B cell (primary cell): Measurements from ENCODE around the gene GBE1. TPM values are rescaled to one million over a fixed set of nuclear protein-coding genes. Genes with fewer than 3 reads are reported as not detected.
"Not testable (repeated sequence)": the region's sequence is repeated elsewhere in the genome, so short reads cannot be mapped to it uniquely, and the experiment has no call there.

Source experiments
- ATAC-seq: fragments of 200-7000 bp; cut with Tn5 transposase; one replicate; pipeline ENCODE4 v1.10.0; 2021; ENCODE audit warnings: low read depth, mild to moderate bottlenecking, moderate number of reproducible peaks, moderate library complexity
- CTCF ChIA-PET: fragments of 350-600 bp; sonication (Branson Sonifier 250); formaldehyde crosslinking; loops from one replicate; lab custom pipeline; 2021; ENCODE audit warnings: antibody characterized with exemption, inconsistent platforms; lab: Charles Lee
- POLR2A ChIA-PET: fragments of 350-600 bp; sonication (Branson Sonifier 250); formaldehyde crosslinking; loops from one replicate; lab custom pipeline; 2021; ENCODE audit warnings: antibody characterized with exemption; lab: Charles Lee
- DNase-seq: peaks from one replicate; pipeline ENCODE4 v3.0.0; 2013
- H2AFZ ChIP-seq: 2 replicates; pipeline ENCODE4 v1.6.1; 2012; ENCODE audit warnings: mild to moderate bottlenecking, low read depth, low read length; ENCODE audit not compliant: insufficient read depth, poor library complexity, severe bottlenecking
- H3K27ac ChIP-seq, 2 donors: 1 replicate in 1 of 2; 2 replicates in 1 of 2; pipeline ENCODE4 v1.5.1; 2012 to 2013; ENCODE audit warnings: low read length in 2 of 2, mild to moderate bottlenecking in 2 of 2, moderate library complexity in 1 of 2
- H3K27me3 ChIP-seq, 4 experiments: fragments of 200-600 bp in 1 of 4; sonication (generic) in 1 of 4; replicated peaks in 1 of 4; 1 replicate in 2 of 4; 2 replicates in 2 of 4; pipeline versions ENCODE4 v1.6.1 to v1.7.0; 2013 to 2016; ENCODE audit warnings: low read length in 3 of 4, mild to moderate bottlenecking in 2 of 4, mixed read lengths in 1 of 4, moderate library complexity in 1 of 4; ENCODE audit not compliant: insufficient read depth in 4 of 4, control insufficient read depth in 3 of 4; ENCODE audit errors: control extremely low read depth in 1 of 4
- H3K36me3 ChIP-seq, 2 experiments: replicated peaks in 1 of 2; 1 replicate in 1 of 2; 2 replicates in 1 of 2; pipeline versions ENCODE4 v1.6.1 to v1.7.1; 2013; ENCODE audit warnings: low read length in 1 of 2; ENCODE audit not compliant: insufficient read depth in 2 of 2, control insufficient read depth in 1 of 2; ENCODE audit errors: control extremely low read depth in 1 of 2, extremely low read depth in 1 of 2
- H3K4me1 ChIP-seq, 2 donors: fragments of 200-600 bp in 1 of 2; sonication (generic) in 1 of 2; 1 replicate in 1 of 2; 2 replicates in 1 of 2; pipeline versions ENCODE4 v1.5.1 to v1.6.1; 2013 to 2017; ENCODE audit warnings: low read length in 2 of 2; ENCODE audit not compliant: control insufficient read depth in 2 of 2, insufficient read depth in 2 of 2
- H3K4me2 ChIP-seq: replicated peaks from 2 replicates; pipeline ENCODE3; 2012; ENCODE audit warnings: mild to moderate bottlenecking, low read depth, low read length; ENCODE audit not compliant: poor library complexity, severe bottlenecking
- H3K4me3 ChIP-seq, 5 experiments: fragments of 200-600 bp in 1 of 5; sonication (generic) in 1 of 5; 1 replicate in 3 of 5; 2 replicates in 2 of 5; pipeline versions ENCODE4 v1.5.1 to v1.7.0; 2011 to 2016; ENCODE audit warnings: low read length in 4 of 5, mild to moderate bottlenecking in 4 of 5, low read depth in 2 of 5, control low read depth in 1 of 5, moderate library complexity in 1 of 5; ENCODE audit not compliant: insufficient read depth in 1 of 5; ENCODE audit errors: control extremely low read depth in 1 of 5, extremely low read depth in 1 of 5
- H3K79me2 ChIP-seq: fragments of 200-600 bp; sonication (generic); one replicate; pipeline ENCODE4 v1.6.0; 2016; ENCODE audit warnings: low read length; ENCODE audit not compliant: control insufficient read depth, insufficient read depth
- H3K9ac ChIP-seq: fragments of 200-600 bp; sonication (generic); 2 replicates; pipeline ENCODE4 v1.6.1; 2017; ENCODE audit warnings: mild to moderate bottlenecking, low read length, moderate library complexity
- H3K9me3 ChIP-seq, 3 donors: one replicate each; pipeline versions ENCODE4 v1.6.1 to v1.7.1; 2013; ENCODE audit warnings: low read length in 2 of 3; ENCODE audit not compliant: control insufficient read depth in 2 of 3, insufficient read depth in 1 of 3; ENCODE audit errors: control extremely low read depth in 1 of 3
- H4K20me1 ChIP-seq: 2 replicates; pipeline ENCODE4 v1.6.0; 2012; ENCODE audit warnings: mild to moderate bottlenecking, low read length; ENCODE audit not compliant: insufficient read depth, control insufficient read depth, poor library complexity, severe bottlenecking
- H3K27ac Mint-ChIP-seq: one replicate; pipeline ENCODE4 v1.8.0; 2021; ENCODE audit warnings: mixed read lengths
- H3K27me3 Mint-ChIP-seq: one replicate; pipeline ENCODE4 v1.8.0; 2021; ENCODE audit warnings: mixed read lengths
- H3K4me1 Mint-ChIP-seq: one replicate; pipeline ENCODE4 v1.8.0; 2021; ENCODE audit warnings: mixed read lengths
- H3K4me3 Mint-ChIP-seq: one replicate; pipeline ENCODE4 v1.8.0; 2021; ENCODE audit warnings: mixed read lengths
- H3K9me3 Mint-ChIP-seq: one replicate; pipeline ENCODE4 v1.8.0; 2022; ENCODE audit warnings: mixed read lengths; ENCODE audit not compliant: insufficient read depth
- CTCF ChIP-seq: fragments of 200-600 bp; IDR thresholded peaks from one replicate; pipeline ENCODE4 v1.8.0; 2022; ENCODE audit warnings: antibody characterized with exemption, mild to moderate bottlenecking
- EZH2 ChIP-seq: IDR thresholded peaks from 2 replicates; pipeline ENCODE4 v1.6.1; 2012; ENCODE audit warnings: borderline replicate concordance, low read depth, mild to moderate bottlenecking, moderate library complexity, low read length; ENCODE audit not compliant: insufficient read depth, poor library complexity, severe bottlenecking
- WGBS: methylation state at CpG from one replicate; pipeline ENCODE4 v1.1.5; 2013; ENCODE audit warnings: missing lambda C conversion rate; ENCODE audit not compliant: insufficient coverage; 5-methylcytosine and 5-hydroxymethylcytosine counted together
- intact Hi-C: fragments of 100-400 bp; cut with micrococcal nuclease; formaldehyde crosslinking; loops from one replicate; pipeline ENCODE4 v1.10.0; 2022
- polyA plus RNA-seq: library from polyadenylated mRNA; depleted of rRNA; stranded (reverse); fragments of >200 nt; gene quantifications from 2 replicates; pipeline ENCODE4 v1.2.3, GENCODE V29; 2012
- total RNA-seq, 2 donors: library from RNA; stranded (reverse); fragments of 120-200 nt in 1 of 2; gene quantifications; 1 replicate in 1 of 2; 2 replicates in 1 of 2; pipeline versions ENCODE4 v1.2.3 to v1.2.4, GENCODE V29; 2013 to 2022

GBE1 gene
- total and polyA plus RNA-seq, 2 donors (not counting 1 experiment from before 2014, with no cell fraction given), result 3.4 to 20.8 TPM

- H3K4me3 Mint-ChIP-seq, result no peak overlapping the region
- no peak overlapping the region for H3K27ac ChIP-seq
- no peaks in the 10 kb centered on the region for H3K36me3 ChIP-seq
- no peaks in the 10 kb centered on the region for H4K20me1 ChIP-seq
- H3K4me1 ChIP-seq, result no peaks in the 10 kb centered on the region
- no peak overlapping the region for H3K9ac ChIP-seq
- CTCF ChIA-PET, result no interaction called here
- no peak overlapping the region for H3K27ac Mint-ChIP-seq
- no peaks in the 10 kb centered on the region for H3K79me2 ChIP-seq
- TF ChIP-seq EZH2, result no peak
- TF ChIP-seq CTCF, result no peak
- H3K4me2 ChIP-seq, result no peak overlapping the region
- H3K4me1 Mint-ChIP-seq, result peaks cover 6% of the 10 kb centered on the region
- no peak for ATAC-seq
- intact Hi-C loops, result no loop called here
- 93% methylated on average over 2 of the region's 2 CpGs for WGBS
- no peaks in the 10 kb centered on the region for H3K27me3 ChIP-seq
- H3K4me3 ChIP-seq, result no peak overlapping the region
- H3K9me3 Mint-ChIP-seq, result no peaks in the 10 kb centered on the region
- H3K9me3 ChIP-seq, result no peaks in the 10 kb centered on the region
- H3K27me3 Mint-ChIP-seq, result peaks cover 10% of the 10 kb centered on the region
- no peak overlapping the region for H2AFZ ChIP-seq
- POLR2A ChIA-PET, result no interaction called here
- no peak for DNase-seq
These were observed 7.9 kb upstream of the GBE1 start for GRCh38 chr3:81769299-81769698.

- intact Hi-C loops, result not testable (repeated sequence)
These were observed 5.9 kb upstream of the GBE1 start for GRCh38 chr3:81767250-81767859.

More at GRCh38 chr3:81767250-81767859, 5.9 kb upstream of the GBE1 start:
- H3K27ac ChIP-seq, H3K27me3 ChIP-seq, H3K4me3 Mint-ChIP-seq, H3K9me3 ChIP-seq, ATAC-seq, H3K79me2 ChIP-seq, H3K4me1 ChIP-seq, H3K27me3 Mint-ChIP-seq, H3K36me3 ChIP-seq, H3K9ac ChIP-seq, H3K27ac Mint-ChIP-seq, H2AFZ ChIP-seq, H3K4me1 Mint-ChIP-seq, H3K4me2 ChIP-seq, H3K4me3 ChIP-seq, H4K20me1 ChIP-seq, CTCF ChIA-PET, DNase-seq, POLR2A ChIA-PET, H3K9me3 Mint-ChIP-seq: not testable (repeated sequence)
- 98% methylated on average over 41 of the region's 47 CpGs for WGBS
